ENCODE data around the gene NOL4L. TPM values are rescaled to one million over a fixed set of nuclear protein-coding genes. Genes with fewer than 3 reads are reported as not detected.

NOL4L gene
- total RNA-seq, 1 experiment from 2014 or later = 1.4 TPM

GRCh38 chr20:32592022-32592421, 6.9 kb upstream of the NOL4L start:
- Histone ChIP-seq H3K4me3 (ENCODE audit: low read depth, low read length, poor library complexity, severe bottlenecking) (no peak overlapping the region), H3K4me1 (ENCODE audit: insufficient read depth, low read length, poor library complexity, severe bottlenecking) (no peaks in the 10 kb centered on the region), H3K27ac (ENCODE audit: low read depth, low read length, poor library complexity, severe bottlenecking) (no peak overlapping the region), H3K27me3 (replicated peaks; ENCODE audit: insufficient read depth, low read depth, low read length, poor library complexity) (peaks cover 22% of the 10 kb centered on the region), H3K9me3 (ENCODE audit: low read depth, low read length, poor library complexity, severe bottlenecking) (no peaks in the 10 kb centered on the region), H3K36me3 (ENCODE audit: insufficient read depth, low read length, poor library complexity, severe bottlenecking) (no peaks in the 10 kb centered on the region)
- CTCF ChIA-PET = no interaction called here
- no peak for DNase-seq (ENCODE audit: low spot score)
- BruUV-seq (replicated peaks) = no TSS peak
- TF ChIP-seq EZH2 (IDR thresholded peaks at IDR 0.05; ENCODE audit: borderline replicate concordance, low read depth, low read length, poor library complexity, severe bottlenecking) (no peak), CTCF (conservative IDR thresholded peaks at IDR 0.05; ENCODE audit: low read depth, low read length) (no peak)
- intact Hi-C loops (cut with micrococcal nuclease; ENCODE audit: unreplicated experiment) = no loop called here
- POLR2A ChIA-PET (ENCODE audit: low non-redundant PET) = no interaction called here

- no peaks in the 10 kb centered on the region for H3K9me3 ChIP-seq (ENCODE audit: low read depth, low read length, poor library complexity, severe bottlenecking)
- no peaks in the 10 kb centered on the region for H3K36me3 ChIP-seq (ENCODE audit: insufficient read depth, low read length, poor library complexity, severe bottlenecking)
- H3K4me1 ChIP-seq (ENCODE audit: insufficient read depth, low read length, poor library complexity, severe bottlenecking) = no peaks in the 10 kb centered on the region
- no peak overlapping the region for H3K4me3 ChIP-seq (ENCODE audit: low read depth, low read length, poor library complexity, severe bottlenecking)
- POLR2A ChIA-PET (ENCODE audit: low non-redundant PET) = no interaction called here
- peaks cover 38% of the 10 kb centered on the region for H3K27me3 ChIP-seq (replicated peaks; ENCODE audit: insufficient read depth, low read depth, low read length, poor library complexity)
- CTCF ChIA-PET = no interaction called here
- BruUV-seq (replicated peaks) = no TSS peak
- TF ChIP-seq CTCF (conservative IDR thresholded peaks at IDR 0.05; ENCODE audit: low read depth, low read length) (no peak), EZH2 (IDR thresholded peaks at IDR 0.05; ENCODE audit: borderline replicate concordance, low read depth, low read length, poor library complexity, severe bottlenecking) (no peak)
- H3K27ac ChIP-seq (ENCODE audit: low read depth, low read length, poor library complexity, severe bottlenecking) = no peak overlapping the region
- intact Hi-C loops (cut with micrococcal nuclease; ENCODE audit: unreplicated experiment) = no loop called here
- DNase-seq (ENCODE audit: low spot score) = no peak
These were observed 4.6 kb upstream of the NOL4L start for GRCh38 chr20:32589769-32590168.

GRCh38 chr20:32589256-32589655, 4.1 kb upstream of the NOL4L start:
- Histone ChIP-seq H3K4me1 (ENCODE audit: insufficient read depth, low read length, poor library complexity, severe bottlenecking) (no peaks in the 10 kb centered on the region), H3K36me3 (ENCODE audit: insufficient read depth, low read length, poor library complexity, severe bottlenecking) (no peaks in the 10 kb centered on the region), H3K9me3 (ENCODE audit: low read depth, low read length, poor library complexity, severe bottlenecking) (no peaks in the 10 kb centered on the region), H3K27me3 (replicated peaks; ENCODE audit: insufficient read depth, low read depth, low read length, poor library complexity) (peaks cover 42% of the 10 kb centered on the region), H3K4me3 (ENCODE audit: low read depth, low read length, poor library complexity, severe bottlenecking) (no peak overlapping the region), H3K27ac (ENCODE audit: low read depth, low read length, poor library complexity, severe bottlenecking) (no peak overlapping the region)
- BruUV-seq (replicated peaks) = no TSS peak
- TF ChIP-seq EZH2 (IDR thresholded peaks at IDR 0.05; ENCODE audit: borderline replicate concordance, low read depth, low read length, poor library complexity, severe bottlenecking) = no peak
- POLR2A ChIA-PET (ENCODE audit: low non-redundant PET) = no interaction called here
- DNase-seq (ENCODE audit: low spot score) = no peak
- CTCF ChIA-PET = no interaction called here
- intact Hi-C loops (cut with micrococcal nuclease; ENCODE audit: unreplicated experiment) = no loop called here

- H3K4me3 ChIP-seq (ENCODE audit: low read depth, low read length, poor library complexity, severe bottlenecking) = no peak overlapping the region
- peaks cover 45% of the 10 kb centered on the region for H3K27me3 ChIP-seq (replicated peaks; ENCODE audit: insufficient read depth, low read depth, low read length, poor library complexity)
- no peaks in the 10 kb centered on the region for H3K36me3 ChIP-seq (ENCODE audit: insufficient read depth, low read length, poor library complexity, severe bottlenecking)
- DNase-seq (ENCODE audit: low spot score) = no peak
- no TSS peak for BruUV-seq (replicated peaks)
- no peak overlapping the region for H3K27ac ChIP-seq (ENCODE audit: low read depth, low read length, poor library complexity, severe bottlenecking)
- TF ChIP-seq CTCF (conservative IDR thresholded peaks at IDR 0.05; ENCODE audit: low read depth, low read length) (no peak), EZH2 (IDR thresholded peaks at IDR 0.05; ENCODE audit: borderline replicate concordance, low read depth, low read length, poor library complexity, severe bottlenecking) (no peak)
- intact Hi-C loops (cut with micrococcal nuclease; ENCODE audit: unreplicated experiment) = no loop called here
- H3K9me3 ChIP-seq (ENCODE audit: low read depth, low read length, poor library complexity, severe bottlenecking) = no peaks in the 10 kb centered on the region
- ChIA-PET POLR2A (ENCODE audit: low non-redundant PET) (no interaction called here), CTCF (no interaction called here)
- H3K4me1 ChIP-seq (ENCODE audit: insufficient read depth, low read length, poor library complexity, severe bottlenecking) = no peaks in the 10 kb centered on the region
These were observed 2.9 kb upstream of the NOL4L start for GRCh38 chr20:32588040-32588439.

All from A673 (cell line).